H1 (cell line): ENCODE results near the gene SSTR5. TPM values are rescaled to one million over a fixed set of nuclear protein-coding genes. Genes with fewer than 3 reads are reported as not detected.

Source experiments
- CTCF ChIA-PET: fragments of 300-600 bp; sonication (Branson Sonifier 250); formaldehyde crosslinking; loops from one replicate; lab custom pipeline; 2021; ENCODE audit not compliant: partially characterized antibody; lab: Charles Lee
- POLR2A ChIA-PET: fragments of 300-600 bp; sonication (Branson Sonifier 250); formaldehyde crosslinking; loops from one replicate; lab custom pipeline; 2021; ENCODE audit warnings: inconsistent platforms; ENCODE audit not compliant: partially characterized antibody; lab: Charles Lee
- DNase-seq, 2 experiments: peaks; one replicate each; pipeline versions ENCODE4 v3.0.0 to v3.0.0-alpha.2; 2010 to 2022; ENCODE audit warnings: low spot score in 2 of 2, low read depth in 1 of 2, mixed read lengths in 1 of 2
- FAIRE-seq: peaks from 2 replicates; lab custom pipeline; 2011; peaks lifted over from hg19 to GRCh38; lab: Jason Lieb, UNC
- H2AFZ ChIP-seq: 2 replicates; pipeline ENCODE4 v1.8.1; 2012; ENCODE audit warnings: low read length, inconsistent platforms
- H2AK5ac ChIP-seq: 2 replicates; pipeline ENCODE4 v1.6.1; 2013; ENCODE audit warnings: low read depth, low read length
- H2BK120ac ChIP-seq: replicated peaks from 2 replicates; pipeline ENCODE3; 2013; ENCODE audit warnings: low read depth, low read length, inconsistent platforms
- H2BK12ac ChIP-seq: 2 replicates; pipeline ENCODE4 v1.6.1; 2013; ENCODE audit warnings: low read depth, low read length
- H2BK15ac ChIP-seq: 2 replicates; pipeline ENCODE4 v1.6.1; 2013; ENCODE audit warnings: low read length
- H2BK20ac ChIP-seq: 2 replicates; pipeline ENCODE4 v1.6.1; 2013; ENCODE audit warnings: low read length
- H2BK5ac ChIP-seq: 2 replicates; pipeline ENCODE4 v1.6.1; 2013; ENCODE audit warnings: low read depth, low read length
- H3K14ac ChIP-seq: 2 replicates; pipeline ENCODE4 v1.6.1; 2013; ENCODE audit warnings: inconsistent platforms; ENCODE audit not compliant: insufficient read length
- H3K18ac ChIP-seq: 2 replicates; pipeline ENCODE4 v1.6.1; 2013; ENCODE audit warnings: low read length; ENCODE audit errors: extremely low read depth
- H3K23ac ChIP-seq: 2 replicates; pipeline ENCODE4 v1.6.1; 2013; ENCODE audit warnings: inconsistent platforms; ENCODE audit not compliant: insufficient read length
- H3K23me2 ChIP-seq: 2 replicates; pipeline ENCODE4 v1.6.1; 2013; ENCODE audit warnings: low read depth, low read length
- H3K27ac ChIP-seq: 2 replicates; pipeline ENCODE4 v1.6.1; 2011; ENCODE audit warnings: low read depth, low read length, inconsistent platforms
- H3K27me3 ChIP-seq, 4 experiments: replicated peaks in 1 of 4; 1 replicate in 1 of 4; 2 replicates in 3 of 4; pipeline versions ENCODE4 v1.6.1 to v1.8.1; 2011 to 2013; ENCODE audit warnings: low read length in 3 of 4, mild to moderate bottlenecking in 3 of 4, inconsistent platforms in 2 of 4, mixed read lengths in 2 of 4, moderate library complexity in 1 of 4; ENCODE audit not compliant: control insufficient read depth in 3 of 4, insufficient read depth in 3 of 4; ENCODE audit errors: extremely low read depth in 1 of 4
- H3K36me3 ChIP-seq, 4 experiments: 2 replicates each; pipeline versions ENCODE4 v1.6.1 to v1.8.1; 2011 to 2013; ENCODE audit warnings: mild to moderate bottlenecking in 4 of 4, low read length in 3 of 4, moderate library complexity in 2 of 4, control low read depth in 1 of 4, inconsistent platforms in 1 of 4; ENCODE audit not compliant: insufficient read depth in 4 of 4, control insufficient read depth in 2 of 4
- H3K4ac ChIP-seq: replicated peaks from 2 replicates; pipeline ENCODE3; 2013; ENCODE audit warnings: low read length, low read depth, mixed read lengths, inconsistent platforms; ENCODE audit not compliant: insufficient read length
- H3K4me1 ChIP-seq, 4 experiments: replicated peaks in 1 of 4; 1 replicate in 1 of 4; 2 replicates in 3 of 4; pipeline versions ENCODE4 v1.6.1 to v1.8.1; 2011 to 2013; ENCODE audit warnings: low read length in 3 of 4, inconsistent platforms in 2 of 4, mixed read lengths in 1 of 4; ENCODE audit not compliant: insufficient read depth in 4 of 4, control insufficient read depth in 3 of 4
- H3K4me2 ChIP-seq, 2 experiments: 2 replicates each; pipeline versions ENCODE4 v1.6.1 to v1.8.1; 2011 to 2013; ENCODE audit warnings: low read depth in 2 of 2, low read length in 2 of 2, control low read depth in 1 of 2, inconsistent platforms in 1 of 2, mild to moderate bottlenecking in 1 of 2; ENCODE audit not compliant: insufficient read depth in 1 of 2
- H3K4me3 ChIP-seq, 4 experiments: fragments of 200-600, 300-600 bp in 1 of 4; sonication (generic), shearing (Covaris generic), sonication (Bioruptor Twin) in 1 of 4; 2 replicates each; pipeline versions ENCODE4 v1.5.1 to v1.8.1; 2011 to 2016; ENCODE audit warnings: low read length in 4 of 4, low read depth in 3 of 4, control low read depth in 2 of 4, inconsistent platforms in 2 of 4, mild to moderate bottlenecking in 2 of 4, mixed read lengths in 1 of 4, moderate library complexity in 1 of 4; ENCODE audit not compliant: insufficient read depth in 2 of 4; ENCODE audit errors: extremely low read depth in 1 of 4
- H3K56ac ChIP-seq: replicated peaks from 2 replicates; pipeline ENCODE3; 2013; ENCODE audit warnings: low read depth, mild to moderate bottlenecking, mixed read lengths, low read length, inconsistent platforms; ENCODE audit not compliant: insufficient read length
- H3K79me1 ChIP-seq: 2 replicates; pipeline ENCODE4 v1.6.1; 2013; ENCODE audit warnings: low read depth, low read length, control low read depth
- H3K79me2 ChIP-seq, 2 experiments: 2 replicates each; pipeline versions ENCODE4 v1.6.1 to v1.8.1; 2012 to 2013; ENCODE audit warnings: low read length in 2 of 2, mild to moderate bottlenecking in 2 of 2, inconsistent platforms in 1 of 2; ENCODE audit not compliant: insufficient read depth in 2 of 2, control insufficient read depth in 1 of 2
- H3K9ac ChIP-seq, 4 experiments: replicated peaks in 1 of 4; 1 replicate in 1 of 4; 2 replicates in 3 of 4; pipeline versions ENCODE4 v1.6.1 to v1.8.1; 2011 to 2013; ENCODE audit warnings: low read depth in 3 of 4, low read length in 3 of 4, control low read depth in 2 of 4, mild to moderate bottlenecking in 2 of 4, moderate library complexity in 2 of 4, inconsistent platforms in 1 of 4; ENCODE audit errors: extremely low read depth in 1 of 4
- H3K9me3 ChIP-seq, 2 experiments: 2 replicates each; pipeline versions ENCODE4 v1.6.1 to v1.8.1; 2012 to 2013; ENCODE audit warnings: mild to moderate bottlenecking in 2 of 2, moderate library complexity in 2 of 2, control low read depth in 1 of 2, inconsistent platforms in 1 of 2, low read depth in 1 of 2, low read length in 1 of 2, mixed read lengths in 1 of 2; ENCODE audit not compliant: insufficient read depth in 2 of 2
- H4K20me1 ChIP-seq, 2 experiments: replicated peaks in 1 of 2; 2 replicates each; pipeline versions ENCODE3 to v1.8.1; 2011 to 2013; ENCODE audit warnings: inconsistent platforms in 2 of 2, low read length in 2 of 2, mild to moderate bottlenecking in 1 of 2; ENCODE audit not compliant: insufficient read depth in 2 of 2, control insufficient read depth in 1 of 2
- H4K5ac ChIP-seq: 2 replicates; pipeline ENCODE4 v1.6.1; 2013; ENCODE audit warnings: low read length, low read depth, mixed read lengths, inconsistent platforms; ENCODE audit not compliant: insufficient read length
- H4K8ac ChIP-seq: 2 replicates; pipeline ENCODE4 v1.8.0; 2013; ENCODE audit warnings: mild to moderate bottlenecking, moderate library complexity, low read length, inconsistent platforms; ENCODE audit not compliant: insufficient read depth; ENCODE audit errors: extremely low read depth
- H4K91ac ChIP-seq: replicated peaks from 2 replicates; pipeline ENCODE3; 2013; ENCODE audit warnings: low read length, mixed read lengths, inconsistent platforms; ENCODE audit not compliant: insufficient read length
- HDAC6 ChIP-seq: IDR thresholded peaks from one replicate; pipeline ENCODE4 v1.7.1; 2012; ENCODE audit warnings: low read depth, mild to moderate bottlenecking, inconsistent platforms, low read length, moderate library complexity
- MAFK ChIP-seq: IDR thresholded peaks from 2 replicates; pipeline ENCODE4 v1.6.1; 2012; ENCODE audit warnings: low read depth, mild to moderate bottlenecking, improper control_type of control experiment, low read length
- NANOG ChIP-seq: IDR thresholded peaks from 2 replicates; pipeline ENCODE4 v1.6.1; 2011; ENCODE audit warnings: low read length, low read depth, mild to moderate bottlenecking, inconsistent platforms; ENCODE audit not compliant: insufficient read depth, poor library complexity, severe bottlenecking
- SP2 ChIP-seq: IDR thresholded peaks from 2 replicates; pipeline ENCODE4 v1.6.1; 2012; ENCODE audit warnings: mild to moderate bottlenecking, low read length, inconsistent platforms
- TAF1 ChIP-seq: IDR thresholded peaks from 2 replicates; pipeline ENCODE4 v1.6.1; 2011; ENCODE audit warnings: mild to moderate bottlenecking, low read depth, low read length
- YY1 ChIP-seq: IDR thresholded peaks from 2 replicates; pipeline ENCODE4 v1.6.1; 2011; ENCODE audit warnings: low read depth, mild to moderate bottlenecking, low read length
- WGBS, 2 experiments: shearing (Covaris generic) in 1 of 2; methylation state at CpG; one replicate each; pipeline versions ENCODE4 v1.1.6 to v1.1.7; 2013 to 2015; ENCODE audit warnings: low lambda C conversion rate in 2 of 2, mixed read lengths in 2 of 2, inconsistent platforms in 1 of 2, low coverage in 1 of 2, missing lambda C conversion rate in 1 of 2; ENCODE audit not compliant: insufficient replicate concordance in 2 of 2, insufficient coverage in 1 of 2, insufficient read length in 1 of 2; ENCODE audit errors: extremely low coverage in 1 of 2, missing lambda C conversion rate in 1 of 2; 5-methylcytosine and 5-hydroxymethylcytosine counted together
- polyA plus RNA-seq, 7 experiments: library from polyadenylated mRNA; depleted of rRNA in 3 of 7; stranded (reverse) in 5 of 7; unstranded in 2 of 7; fragments of >200 nt in 5 of 7; fragments of 200-250 nt in 2 of 7; gene quantifications; 1 replicate in 5 of 7; 2 replicates in 1 of 7; 4 replicates in 1 of 7; pipeline versions ENCODE4 v1.2.1 to v1.2.3, GENCODE V29; 2011 to 2013; ENCODE audit warnings: missing spikeins in 2 of 7, mixed read lengths in 2 of 7
- total RNA-seq: library from RNA; stranded (reverse); fragmentation: NEBNext Ultra II Directional; extraction: Animal tissue kit (Norgen Biotek cat#: 25700); gene quantifications from 2 replicates; pipeline ENCODE4 v1.2.1, GENCODE V29; 2021

Gene SSTR5
- total and polyA plus RNA-seq, 2 of the 8 experiments (the other 6 are each of a cell fraction or from before 2014, with no cell fraction given): 0.56 to 0.60 TPM

DNA sequence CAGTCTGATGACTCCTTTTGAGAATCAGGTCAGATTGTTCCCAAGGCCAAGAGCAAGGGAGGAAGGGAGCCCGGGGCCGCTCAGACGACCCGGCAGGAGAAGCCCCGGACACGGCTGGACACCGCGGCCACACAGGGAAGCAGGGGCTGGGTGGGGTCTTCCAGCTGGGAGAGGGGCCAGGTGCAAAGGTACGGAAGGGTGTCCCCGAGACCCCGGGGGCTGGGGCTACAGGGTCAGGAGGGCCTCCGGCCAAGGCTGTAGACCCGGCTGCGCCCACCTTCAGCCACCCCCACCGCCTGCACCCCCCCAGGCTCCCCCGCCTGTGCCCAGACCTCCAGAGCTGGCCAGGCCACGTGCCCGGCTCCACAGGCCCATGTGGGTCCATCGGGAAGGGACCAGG, 45.4 kb downstream of the SSTR5 start:
- H3K4me2 ChIP-seq: no peak overlapping the region
- H3K23ac ChIP-seq: no peak overlapping the region
- H3K56ac ChIP-seq: no peak overlapping the region
- peaks cover 0 to 2% (median 0%) of the 10 kb centered on the region in 4 experiments; a peak in 3 of 7 replicates for H3K27me3 ChIP-seq
- no peak overlapping the region for H3K4ac ChIP-seq
- no peaks in the 10 kb centered on the region for H3K79me2 ChIP-seq
- H2BK12ac ChIP-seq: no peak overlapping the region
- H2BK15ac ChIP-seq: no peak overlapping the region
- H3K79me1 ChIP-seq: no peaks in the 10 kb centered on the region
- no peak overlapping the region for H3K18ac ChIP-seq
- H2BK120ac ChIP-seq: no peak overlapping the region
- H3K9ac ChIP-seq: no peak overlapping the region
- no peak for TF ChIP-seq SP2
- no peak for TF ChIP-seq HDAC6
- no peak for TF ChIP-seq TAF1
- no peak for TF ChIP-seq MAFK
- no peak for TF ChIP-seq NANOG
- TF ChIP-seq YY1: no peak
- no peak overlapping the region for H3K14ac ChIP-seq
- no peak overlapping the region for H2BK20ac ChIP-seq
- no peak overlapping the region for H2AFZ ChIP-seq
- H3K27ac ChIP-seq: no peak overlapping the region
- ChIA-PET POLR2A (no interaction called here), CTCF (interaction anchor here (1.3 to 1.6 kb wide), 2 partner anchors 63 to 76 kb away, joined by 3 to 5 read pairs; no protein-coding TSS in a partner anchor)
- H4K8ac ChIP-seq: no peak overlapping the region
- WGBS, 2 experiments: 91% methylated on average over 9 of the region's 19 CpGs; no CpG with 5 or more reads in 1 of the 2 experiments
- no peak overlapping the region for H4K5ac ChIP-seq
- H3K4me1 ChIP-seq: peaks cover 0 to 3% (median 0%) of the 10 kb centered on the region in 4 experiments; a peak in 2 of 7 replicates
- no peak for DNase-seq
- H4K20me1 ChIP-seq: peaks cover 0 to 2% of the 10 kb centered on the region in 2 experiments
- no peak overlapping the region for H2AK5ac ChIP-seq
- H2BK5ac ChIP-seq: no peak overlapping the region
- no peak overlapping the region for H3K4me3 ChIP-seq
- FAIRE-seq: no peak
- no peak overlapping the region for H4K91ac ChIP-seq
- no peaks in the 10 kb centered on the region for H3K36me3 ChIP-seq
- no peaks in the 10 kb centered on the region for H3K9me3 ChIP-seq
- no peaks in the 10 kb centered on the region; the same call in 1 of the 2 replicates for H3K23me2 ChIP-seq
